Natural killer cell (primary cell): ENCODE measurements around the gene ATG2A. TPM values are rescaled to one million over a fixed set of nuclear protein-coding genes. Genes with fewer than 3 reads are reported as not detected.

Experiments used
- ATAC-seq, 3 donors: fragments of 150-1000 bp in 2 of 3; fragments of 200-7000 bp in 1 of 3; cut with Tn5 transposase; 1 replicate in 1 of 3; 2 replicates in 2 of 3; pipeline ENCODE4 v1.10.0; 2021; ENCODE audit warnings: mild to moderate bottlenecking in 2 of 3, moderate library complexity in 2 of 3
- DNase-seq, 2 donors: peaks; one replicate each; pipeline versions ENCODE4 v3.0.0 to v3.0.0-alpha.2; 2013 to 2021; ENCODE audit warnings: mixed read lengths in 1 of 2
- H3K27ac ChIP-seq: one replicate; pipeline ENCODE4 v1.5.1; 2013; ENCODE audit warnings: mild to moderate bottlenecking, low read length
- H3K27me3 ChIP-seq: one replicate; pipeline ENCODE4 v1.6.1; 2013; ENCODE audit warnings: low read length; ENCODE audit not compliant: control insufficient read depth, insufficient read depth
- H3K36me3 ChIP-seq: one replicate; pipeline ENCODE4 v1.6.1; 2013; ENCODE audit warnings: low read length; ENCODE audit not compliant: control insufficient read depth, insufficient read depth
- H3K4me1 ChIP-seq: one replicate; pipeline ENCODE4 v1.6.1; 2013; ENCODE audit warnings: low read length; ENCODE audit not compliant: control insufficient read depth, insufficient read depth
- H3K4me3 ChIP-seq: one replicate; pipeline ENCODE4 v1.5.1; 2013; ENCODE audit warnings: low read length
- H3K9me3 ChIP-seq: one replicate; pipeline ENCODE4 v1.6.1; 2013; ENCODE audit warnings: low read length; ENCODE audit not compliant: control insufficient read depth, insufficient read depth
- H3K27ac Mint-ChIP-seq, 2 donors: one replicate each; pipeline ENCODE4 v1.8.0; 2022; ENCODE audit warnings: mild to moderate bottlenecking in 2 of 2, mixed read lengths in 2 of 2, moderate library complexity in 1 of 2
- H3K27me3 Mint-ChIP-seq, 2 donors: one replicate each; pipeline ENCODE4 v1.8.0; 2022; ENCODE audit warnings: low read depth in 2 of 2, mixed read lengths in 2 of 2
- H3K36me3 Mint-ChIP-seq: one replicate; pipeline ENCODE4 v1.8.0; 2022; ENCODE audit warnings: mixed read lengths
- H3K4me1 Mint-ChIP-seq, 2 donors: one replicate each; pipeline ENCODE4 v1.8.0; 2022; ENCODE audit warnings: mixed read lengths in 2 of 2
- H3K4me3 Mint-ChIP-seq: one replicate; pipeline ENCODE4 v1.8.0; 2022; ENCODE audit warnings: mild to moderate bottlenecking, moderate library complexity, mixed read lengths
- H3K9me3 Mint-ChIP-seq, 2 donors: one replicate each; pipeline ENCODE4 v1.8.0; 2022; ENCODE audit warnings: mixed read lengths in 2 of 2
- CTCF ChIP-seq: fragments of 200-600 bp; IDR thresholded peaks from one replicate; pipeline ENCODE4 v1.8.0; 2022; ENCODE audit warnings: antibody characterized with exemption
- WGBS: methylation state at CpG from one replicate; pipeline ENCODE4 v1.1.7; 2013; ENCODE audit warnings: missing lambda C conversion rate; ENCODE audit not compliant: insufficient coverage; 5-methylcytosine and 5-hydroxymethylcytosine counted together
- intact Hi-C: fragments of 100-400 bp; cut with micrococcal nuclease; formaldehyde crosslinking; loops from one replicate; pipeline ENCODE4 v1.14.2; 2022
- total RNA-seq, 4 donors: library from RNA; stranded (reverse); fragments of 120-200 nt in 1 of 4; gene quantifications; one replicate each; pipeline versions ENCODE4 v1.2.3 to v1.2.4, GENCODE V29; 2013 to 2022

ATG2A gene
- total RNA-seq, 3 donors from 2014 or later (not counting 1 experiment from before 2014, with no cell fraction given) = 165 to 321 (median 259) TPM

- H3K36me3 Mint-ChIP-seq = no peaks in the 10 kb centered on the region
- no peaks in the 10 kb centered on the region for H3K9me3 ChIP-seq
- peak; percentile 22 for TF ChIP-seq CTCF
- peaks cover 99% of the 10 kb centered on the region for H3K4me1 ChIP-seq
- peaks cover 74 to 78% of the 10 kb centered on the region in 2 donors for H3K4me1 Mint-ChIP-seq
- ATAC-seq = peak in 2 of 3 donors; percentile 22 to 40
- no peaks in the 10 kb centered on the region for H3K9me3 Mint-ChIP-seq
- intact Hi-C loops = loop anchor here (1.0 kb wide), 1 partner anchor 9 kb away; the partner anchor contains the start of gene EHD1
- H3K27me3 Mint-ChIP-seq = no peaks in the 10 kb centered on the region
- peak overlapping the region; percentile 76 for H3K4me3 Mint-ChIP-seq
- H3K4me3 ChIP-seq = peak overlapping the region; percentile 0
- H3K27me3 ChIP-seq = no peaks in the 10 kb centered on the region
- WGBS = 16% methylated on average over 9 of the region's 9 CpGs
- H3K27ac ChIP-seq = peak overlapping the region; percentile 55
- peak in 1 of 2 donors; percentile 62 for DNase-seq
- peaks cover 65% of the 10 kb centered on the region for H3K36me3 ChIP-seq
- H3K27ac Mint-ChIP-seq = peak overlapping the region; percentile 87
Measured at GRCh38 chr11:64869571-64870175, 47.3 kb downstream of the ATG2A start.

GRCh38 chr11:64868904-64869570, 48.0 kb downstream of the ATG2A start:
- Histone ChIP-seq H3K27me3 (no peaks in the 10 kb centered on the region), H3K9me3 (no peaks in the 10 kb centered on the region), H3K27ac (peak overlapping the region; percentile 55), H3K4me3 (peak overlapping the region; percentile 0), H3K36me3 (peaks cover 59% of the 10 kb centered on the region), H3K4me1 (peaks cover 99% of the 10 kb centered on the region)
- Mint-ChIP-seq H3K9me3 (no peaks in the 10 kb centered on the region), H3K4me1 (peaks cover 71 to 78% of the 10 kb centered on the region in 2 donors), H3K36me3 (no peaks in the 10 kb centered on the region), H3K27me3 (no peaks in the 10 kb centered on the region), H3K27ac (peak overlapping the region; percentile 87), H3K4me3 (peak overlapping the region; percentile 76)
- peak in 2 of 3 donors; percentile 7 to 32 for ATAC-seq
- DNase-seq = peak in 1 of 2 donors; percentile 69
- no peak for TF ChIP-seq CTCF
- intact Hi-C loops = no loop called here
- WGBS = 36% methylated on average over 21 of the region's 21 CpGs

- no peaks in the 10 kb centered on the region for H3K9me3 ChIP-seq
- peaks cover 68 to 84% of the 10 kb centered on the region in 2 donors for H3K4me1 Mint-ChIP-seq
- H3K27ac ChIP-seq = peak overlapping the region; percentile 55
- peak overlapping the region; percentile 87 for H3K27ac Mint-ChIP-seq
- no peaks in the 10 kb centered on the region for H3K36me3 Mint-ChIP-seq
- intact Hi-C loops = no loop called here
- no peak for ATAC-seq
- no peaks in the 10 kb centered on the region for H3K9me3 Mint-ChIP-seq
- peak overlapping the region; percentile 76 for H3K4me3 Mint-ChIP-seq
- H3K4me3 ChIP-seq = no peak overlapping the region
- H3K4me1 ChIP-seq = peaks cover 99% of the 10 kb centered on the region
- WGBS = 80% methylated on average over 27 of the region's 28 CpGs
- TF ChIP-seq CTCF = no peak
- H3K36me3 ChIP-seq = peaks cover 55% of the 10 kb centered on the region
- no peak for DNase-seq
- H3K27me3 ChIP-seq = no peaks in the 10 kb centered on the region
- H3K27me3 Mint-ChIP-seq = no peaks in the 10 kb centered on the region
Measured at GRCh38 chr11:64867748-64868462, 49.1 kb downstream of the ATG2A start.
